HG03460 (cell line): ENCODE data around the gene DGKI.
"Not testable (repeated sequence)": the region's sequence is repeated elsewhere in the genome, so short reads cannot be mapped to it uniquely, and the experiment has no call there.

Source experiments
- ATAC-seq: cut with Tn5 transposase; IDR thresholded peaks from one replicate; pipeline ENCODE4 v1.9.1; 2021; ENCODE audit not compliant: unreplicated experiment

DGKI gene

DNA sequence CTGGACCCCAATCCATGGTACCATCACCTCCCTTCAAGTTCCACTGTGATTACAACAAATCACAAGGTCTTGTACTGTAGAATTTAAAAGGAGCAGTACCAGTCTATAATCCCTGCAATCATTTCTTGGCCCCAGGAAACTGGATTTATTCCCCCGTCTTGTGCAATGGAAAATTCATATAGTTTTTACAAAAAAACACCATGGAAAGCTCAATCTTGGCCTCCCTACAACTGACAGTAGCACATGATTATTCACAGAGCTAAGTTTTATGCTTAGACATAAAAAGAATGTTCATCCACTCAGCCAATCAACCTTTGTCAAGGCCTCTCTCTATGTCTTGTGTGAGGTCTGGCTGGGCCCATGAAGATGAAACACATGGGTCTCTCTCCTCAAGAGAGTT, 10.2 kb downstream of the DGKI start:
- ATAC-seq: no peak

DNA sequence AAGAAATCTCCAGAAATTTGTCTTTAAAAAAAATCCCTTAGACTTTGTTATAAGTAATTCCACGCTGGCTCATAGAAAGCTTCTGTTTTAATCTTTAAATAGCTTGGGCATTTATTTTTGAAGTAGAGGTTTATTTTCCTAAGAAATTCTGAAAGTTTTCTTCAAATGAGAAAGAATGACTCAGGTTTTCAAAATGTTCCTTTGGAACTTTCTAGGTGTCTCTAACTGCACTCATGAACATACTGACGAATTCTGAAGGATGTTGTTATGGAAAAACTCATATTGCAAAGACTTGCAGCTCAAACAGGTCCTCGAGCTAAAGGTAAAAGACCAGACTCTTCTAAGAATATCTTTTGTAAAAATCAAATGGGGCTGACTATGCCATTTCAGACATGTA, 10.7 kb downstream of the DGKI start:
- ATAC-seq: no peak

DNA sequence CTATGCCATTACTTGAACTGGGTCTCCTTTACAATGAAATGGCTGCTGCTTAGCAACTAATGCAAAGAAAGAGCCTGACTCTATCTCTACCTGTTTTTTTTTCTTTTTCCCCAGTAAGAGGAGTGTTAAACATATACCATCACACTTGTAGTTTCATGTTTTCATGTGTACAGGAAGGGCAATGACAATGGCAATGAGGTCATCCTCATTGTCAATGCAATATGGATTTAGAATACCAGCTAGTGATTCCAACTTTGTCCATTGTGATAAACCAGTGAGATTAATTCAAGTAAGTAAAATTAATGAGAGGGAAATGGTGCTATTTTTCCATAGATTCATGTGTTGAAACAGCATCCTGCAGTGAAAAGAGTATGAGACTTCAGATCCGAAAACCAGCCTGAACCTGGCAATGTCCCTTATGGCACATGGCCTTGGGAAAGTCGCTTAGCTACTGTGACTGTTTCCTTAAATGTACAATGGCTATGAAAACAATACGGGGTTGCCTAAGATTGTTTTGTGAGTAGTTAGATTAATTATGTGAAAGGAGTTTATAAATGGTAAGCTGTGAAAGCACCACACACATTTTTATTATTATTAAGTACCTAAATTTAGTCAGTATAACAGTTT, 11.2 kb downstream of the DGKI start:
- no peak for ATAC-seq

DNA sequence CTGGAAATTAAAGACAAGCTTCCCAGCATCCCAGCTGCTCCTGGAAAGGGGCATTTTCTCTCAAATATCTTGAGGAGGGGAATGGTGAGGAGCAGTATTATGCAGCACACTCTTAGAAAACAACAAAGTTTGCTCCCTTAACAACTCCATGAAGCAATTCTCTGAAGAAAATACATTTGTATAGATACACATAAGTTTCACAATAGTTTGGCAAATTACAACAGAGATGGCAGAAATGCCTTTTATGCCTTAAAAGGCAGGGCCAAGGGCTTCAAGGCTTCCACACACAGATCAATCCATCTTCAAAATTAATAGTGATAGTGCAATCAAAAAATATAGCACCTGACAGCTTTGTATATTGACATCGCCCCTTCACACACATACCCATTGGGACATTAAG, 12.2 kb downstream of the DGKI start:
- no peak for ATAC-seq

- ATAC-seq: not testable (repeated sequence)
These were observed 13.8 kb downstream of the DGKI start for GRCh38 chr7:137832990-137833389.

- ATAC-seq: no peak
These were observed 14.4 kb downstream of the DGKI start for GRCh38 chr7:137832382-137832781.

DNA sequence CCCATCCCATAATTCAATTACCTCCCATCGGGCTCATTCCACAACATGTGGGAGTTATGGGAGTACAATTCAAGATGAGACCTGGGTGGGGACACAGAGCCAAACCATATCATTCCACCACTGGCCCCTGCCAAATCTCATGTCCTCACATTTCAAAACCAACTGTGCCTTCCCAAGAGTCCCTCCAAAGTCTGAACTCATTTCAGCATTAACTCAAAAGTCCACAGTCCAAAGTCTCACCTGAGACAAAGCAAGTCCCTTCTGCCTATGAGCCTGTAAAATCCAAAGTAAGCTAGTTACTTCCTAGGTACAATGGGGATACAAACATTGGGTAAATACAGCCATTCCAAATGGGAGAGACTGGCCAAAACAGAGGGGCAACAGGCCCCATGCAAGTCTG, 15.2 kb downstream of the DGKI start:
- ATAC-seq: not testable (repeated sequence)

GRCh38 chr7:137829337-137829992, 17.3 kb downstream of the DGKI start:
- no peak for ATAC-seq

GRCh38 chr7:137828456-137828855, 18.3 kb downstream of the DGKI start:
- no peak for ATAC-seq

GRCh38 chr7:137825489-137825888, 21.3 kb downstream of the DGKI start:
- ATAC-seq: no peak

DNA sequence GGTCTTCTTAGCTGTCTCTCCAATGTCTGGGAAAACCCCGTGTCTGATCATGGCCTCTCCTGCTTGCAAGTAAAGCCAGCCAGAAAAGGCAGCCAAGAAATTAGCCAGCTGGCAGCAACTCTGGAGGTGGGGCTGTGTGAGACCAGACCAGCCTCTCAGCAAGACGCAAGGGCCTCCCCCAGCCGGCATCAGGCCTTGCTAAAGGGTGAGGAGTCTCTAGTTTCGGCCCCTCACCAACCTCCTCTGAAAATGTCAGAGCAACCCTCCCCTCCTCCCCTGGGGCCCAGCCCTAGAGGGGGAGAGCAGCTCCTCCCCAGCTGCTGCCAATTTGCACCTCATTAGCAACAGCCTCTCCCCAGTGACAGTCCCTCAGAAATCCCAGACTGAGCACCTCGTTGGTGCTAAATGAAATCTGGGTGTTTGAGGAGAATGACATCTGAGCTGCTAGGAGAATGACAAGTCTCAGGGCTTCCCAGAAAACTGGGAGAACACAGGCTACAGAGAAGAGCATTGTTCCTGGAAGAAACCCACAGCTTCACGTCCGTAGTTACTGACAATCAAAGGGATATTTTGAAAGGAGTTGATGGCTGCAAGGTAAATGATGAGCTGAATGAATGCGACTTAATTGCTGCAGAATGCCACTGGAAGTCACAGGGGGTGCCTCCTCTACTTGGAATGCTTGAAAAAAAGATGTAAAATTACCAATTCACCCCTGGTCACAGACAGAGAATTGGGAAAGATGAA, 25.9 kb downstream of the DGKI start:
- no peak for ATAC-seq

DNA sequence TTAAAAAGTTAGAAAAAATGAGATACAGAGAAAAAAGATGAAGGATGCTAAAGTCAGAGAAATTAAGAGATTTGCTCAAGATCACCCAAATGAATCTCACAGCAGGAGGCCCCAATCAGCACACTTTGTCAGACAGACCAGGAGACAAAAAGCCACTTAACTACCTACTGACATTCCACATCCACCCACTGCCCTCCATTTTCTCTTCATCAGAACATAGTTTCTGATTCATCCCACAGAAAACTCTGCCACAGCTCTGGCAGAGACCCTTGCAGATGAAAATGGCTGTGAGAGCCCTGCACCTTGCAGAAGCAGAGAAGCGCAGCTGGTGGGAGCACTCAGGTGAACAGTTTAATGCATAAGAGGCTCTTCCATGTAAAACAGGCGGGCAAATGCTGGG, 26.6 kb downstream of the DGKI start:
- ATAC-seq: no peak

- no peak for ATAC-seq
These were observed 28.7 kb downstream of the DGKI start for GRCh38 chr7:137818036-137818435.

DNA sequence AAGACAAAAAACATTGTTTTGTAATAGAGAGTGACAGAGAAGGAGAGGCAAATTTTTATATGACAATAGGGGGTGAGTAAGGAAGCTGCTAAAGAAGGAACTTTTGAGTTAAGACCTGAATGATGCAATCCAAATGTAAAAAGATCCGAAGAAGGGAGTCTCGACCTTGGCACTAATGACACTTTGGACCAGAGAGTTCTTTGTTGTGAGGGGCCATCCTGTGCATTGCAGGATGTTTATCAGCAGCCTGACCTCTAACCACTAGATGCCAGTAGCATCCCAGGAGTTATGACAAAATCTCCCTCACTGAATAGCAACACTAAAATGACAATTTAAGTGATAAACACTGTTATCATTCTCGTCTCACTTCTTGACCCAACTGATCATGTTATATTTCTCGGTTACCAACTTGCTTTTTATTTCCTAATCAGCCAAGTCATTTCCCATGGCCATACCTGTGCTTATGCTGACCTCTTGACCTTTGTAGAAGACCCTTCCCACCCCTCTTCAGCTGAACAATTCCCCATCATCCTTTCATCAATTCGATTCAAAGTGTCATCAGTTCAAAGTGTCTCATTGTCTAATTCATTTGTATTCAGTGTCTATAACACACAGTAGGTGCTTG, 30.0 kb downstream of the DGKI start:
- ATAC-seq: no peak

- ATAC-seq: no peak
These were observed 33.2 kb downstream of the DGKI start for GRCh38 chr7:137813541-137813940.

GRCh38 chr7:137810248-137810647, 36.5 kb downstream of the DGKI start:
- no peak for ATAC-seq

GRCh38 chr7:137804836-137805235, 41.9 kb downstream of the DGKI start:
- peak; percentile 54 for ATAC-seq

GRCh38 chr7:137801491-137801890, 45.3 kb downstream of the DGKI start:
- ATAC-seq: no peak

DNA sequence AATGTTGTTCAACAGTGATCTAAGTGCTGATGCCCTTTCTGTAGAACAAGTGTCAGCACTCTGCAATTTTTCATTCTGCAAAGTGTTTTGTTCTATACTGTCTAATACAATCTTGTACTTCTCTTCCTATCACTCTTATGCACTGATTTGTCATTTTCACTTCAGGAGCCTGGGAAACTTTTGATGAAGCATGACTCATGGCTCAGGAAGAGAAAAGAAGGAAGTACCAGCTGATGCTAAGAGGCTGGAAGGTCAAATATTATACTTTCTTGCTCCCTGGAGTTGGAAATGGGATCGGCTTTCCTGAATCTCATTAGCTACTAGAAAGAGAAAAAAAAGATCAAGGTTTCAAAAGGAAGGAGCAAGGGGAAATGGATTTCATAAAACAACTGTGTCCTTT, 45.8 kb downstream of the DGKI start:
- no peak for ATAC-seq

- ATAC-seq: peak; percentile 93
These were observed 48.6 kb downstream of the DGKI start for GRCh38 chr7:137798073-137798763.

DNA sequence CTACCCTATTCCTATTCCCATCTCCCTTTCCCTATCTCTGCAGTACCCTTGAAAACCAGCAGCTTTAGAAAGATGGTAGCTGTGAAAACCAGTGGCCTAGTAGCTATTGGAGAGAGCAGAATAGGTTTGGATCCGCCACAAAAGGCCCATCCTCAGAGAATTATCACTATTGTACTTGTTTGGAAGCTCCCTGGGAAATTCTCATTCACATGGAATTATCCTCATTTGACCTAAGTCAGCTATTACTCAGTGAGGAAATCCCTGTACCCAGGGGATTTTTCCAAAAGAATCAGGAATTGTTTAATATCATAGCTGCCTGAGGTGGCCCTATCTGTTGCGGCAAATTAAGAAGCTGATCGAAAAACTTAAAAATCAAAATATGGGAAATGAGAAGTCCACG, 51.6 kb downstream of the DGKI start:
- no peak for ATAC-seq
